ENCODE data around the gene FAM237B.

DNA sequence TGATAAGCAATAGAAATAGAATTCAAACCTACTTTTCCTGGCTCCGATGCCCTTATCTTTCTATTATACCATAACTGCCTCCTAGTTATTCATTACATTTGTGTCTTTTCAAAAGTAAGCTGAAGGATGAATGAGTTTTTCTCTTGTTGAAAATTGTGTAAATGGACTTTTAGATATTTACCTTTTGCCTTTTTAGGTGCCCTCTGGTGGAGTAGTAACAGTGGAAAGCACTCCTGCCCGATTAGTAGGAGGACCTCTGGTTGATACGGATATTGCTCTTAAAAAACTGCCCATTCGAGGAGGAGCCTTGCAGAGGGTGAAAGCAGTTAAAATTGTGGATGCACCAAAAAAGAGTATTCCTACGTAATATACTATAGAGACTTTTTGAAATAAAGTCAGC, 11.2 kb downstream of the FAM237B start:
- no peak for TF ChIP-seq TAF1 (IDR thresholded peaks at IDR 0.05; ENCODE audit: borderline replicate concordance, low read depth, low read length)
- TF ChIP-seq POLR2A (IDR thresholded peaks at IDR 0.05; ENCODE audit: low read depth, low read length) = no peak
